Aorta (tissue), 5 donors: ENCODE results near the gene ENHO. TPM values are rescaled to one million over a fixed set of nuclear protein-coding genes. Genes with fewer than 3 reads are reported as not detected.
"Not testable (repeated sequence)": the region's sequence is repeated elsewhere in the genome, so short reads cannot be mapped to it uniquely, and the experiment has no call there.

Experiments
- ATAC-seq: fragments of 200-7000 bp; cut with Tn5 transposase; one replicate; pipeline ENCODE4 v1.9.1; 2022; ENCODE audit warnings: moderate library complexity; ENCODE audit not compliant: low FRiP score
- DNase-seq, 2 donors: peaks; one replicate each; pipeline ENCODE4 v3.0.0-alpha.2; 2020
- H3K27ac ChIP-seq, 2 donors: one replicate each; pipeline ENCODE4 v1.5.1; 2013; ENCODE audit warnings: low read length in 2 of 2, mild to moderate bottlenecking in 2 of 2, moderate library complexity in 2 of 2, control low read depth in 1 of 2, inconsistent platforms in 1 of 2, low read depth in 1 of 2
- H3K27me3 ChIP-seq, 2 donors: one replicate each; pipeline ENCODE4 v1.6.1; 2013; ENCODE audit warnings: control low read depth in 1 of 2, low read length in 1 of 2, mild to moderate bottlenecking in 1 of 2, moderate library complexity in 1 of 2; ENCODE audit not compliant: insufficient read depth in 2 of 2, control insufficient read depth in 1 of 2
- H3K36me3 ChIP-seq, 2 donors: one replicate each; pipeline ENCODE4 v1.6.1; 2013; ENCODE audit warnings: control low read depth in 1 of 2, low read length in 1 of 2, mild to moderate bottlenecking in 1 of 2; ENCODE audit not compliant: insufficient read depth in 2 of 2, control insufficient read depth in 1 of 2
- H3K4me1 ChIP-seq, 2 donors: one replicate each; pipeline ENCODE4 v1.6.1; 2013; ENCODE audit warnings: low read length in 2 of 2, control low read depth in 1 of 2, mild to moderate bottlenecking in 1 of 2, moderate library complexity in 1 of 2; ENCODE audit not compliant: insufficient read depth in 2 of 2, control insufficient read depth in 1 of 2
- H3K4me3 ChIP-seq, 2 donors: one replicate each; pipeline ENCODE4 v1.5.1; 2013; ENCODE audit warnings: low read length in 2 of 2, control low read depth in 1 of 2, mild to moderate bottlenecking in 1 of 2
- H3K9me3 ChIP-seq: one replicate; pipeline ENCODE4 v1.6.1; 2013; ENCODE audit warnings: mild to moderate bottlenecking, low read length; ENCODE audit not compliant: control insufficient read depth
- WGBS, 2 donors: extraction: QIAGEN DNeasy Blood & Tissue Kit; methylation state at CpG; one replicate each; pipeline ENCODE4 v1.1.7; 2013; 5-methylcytosine and 5-hydroxymethylcytosine counted together
- intact Hi-C, 2 donors: fragments of 100-400 bp; cut with DNase I; formaldehyde crosslinking; loops; one replicate each; pipeline versions ENCODE4 v1.14.2 to v1.15.0; 2022
- polyA plus RNA-seq, 2 donors: library from polyadenylated mRNA; stranded (reverse); fragments of 200-250 nt; gene quantifications; one replicate each; pipeline ENCODE4 v1.2.3, GENCODE V29; 2013
- total RNA-seq, 2 donors: library from RNA; stranded (reverse); fragmentation: NEBNext Ultra II Directional; extraction: Animal tissue kit (Norgen Biotek cat#: 25700); gene quantifications; one replicate each; pipeline ENCODE4 v1.2.1, GENCODE V29; 2021
- donor health status: healthy with polysubstance abuse.
- donor health status: Bipolar disorder and iron deficiency.
- donor health status: DM: no; HTN: no; CAD: no.
- donor health status: DM: no; HTN: no; CAD: no.
- donor health status: DM: yes; HTN: yes; CAD: no.

ENHO gene
- total and polyA plus RNA-seq, 4 donors = not detected

DNA sequence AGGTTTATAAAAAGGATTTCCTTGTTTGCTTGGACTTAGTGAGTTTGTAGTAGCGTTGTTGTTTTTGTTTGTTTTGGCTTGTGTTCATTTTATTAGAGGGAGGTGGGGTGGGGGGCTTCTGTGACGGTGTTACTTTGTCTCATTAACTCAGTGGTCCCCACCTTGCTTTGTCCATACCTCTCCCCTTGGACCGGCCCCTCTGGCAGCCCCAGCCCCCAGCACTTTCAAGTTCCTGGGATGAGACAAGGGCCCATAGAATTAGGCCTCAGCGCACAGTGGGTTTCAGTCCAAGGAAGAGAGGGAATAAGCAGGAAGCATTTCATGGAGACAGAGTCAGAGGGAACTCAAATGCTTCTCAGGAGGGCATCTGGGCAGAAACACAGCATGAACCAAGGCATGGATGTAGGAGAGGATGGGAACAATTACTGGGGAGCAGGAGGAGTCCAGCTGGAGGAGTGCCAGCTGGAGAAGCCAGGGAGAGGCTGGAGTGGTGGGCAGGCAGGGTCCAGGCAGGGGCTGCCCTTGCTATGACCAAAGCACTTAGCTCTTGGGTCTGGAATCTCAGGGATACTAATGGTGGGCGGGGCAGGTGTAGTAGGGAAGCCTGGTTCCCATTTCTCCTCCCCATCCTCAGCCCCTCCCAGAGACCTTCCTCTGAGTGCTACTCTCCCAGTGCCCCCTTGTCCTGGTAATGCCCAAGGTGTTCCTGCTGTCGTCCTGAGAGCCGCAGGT, 23.5 kb upstream of the ENHO start:
- no peaks in the 10 kb centered on the region for H3K27me3 ChIP-seq
- DNase-seq (no peak), ATAC-seq (no peak)
- H3K9me3 ChIP-seq = peaks cover 1% of the 10 kb centered on the region
- 82 to 85% methylated on average over 7 of the region's 7 CpGs for WGBS, 2 donors
- intact Hi-C loops = loop anchor here in 1 of 2 donors (2.0 kb wide), 1 partner anchor 45 kb away; no protein-coding TSS in a partner anchor
- no peak overlapping the region for H3K27ac ChIP-seq
- H3K36me3 ChIP-seq = no peaks in the 10 kb centered on the region
- H3K4me3 ChIP-seq = no peak overlapping the region
- H3K4me1 ChIP-seq = no peaks in the 10 kb centered on the region

DNA sequence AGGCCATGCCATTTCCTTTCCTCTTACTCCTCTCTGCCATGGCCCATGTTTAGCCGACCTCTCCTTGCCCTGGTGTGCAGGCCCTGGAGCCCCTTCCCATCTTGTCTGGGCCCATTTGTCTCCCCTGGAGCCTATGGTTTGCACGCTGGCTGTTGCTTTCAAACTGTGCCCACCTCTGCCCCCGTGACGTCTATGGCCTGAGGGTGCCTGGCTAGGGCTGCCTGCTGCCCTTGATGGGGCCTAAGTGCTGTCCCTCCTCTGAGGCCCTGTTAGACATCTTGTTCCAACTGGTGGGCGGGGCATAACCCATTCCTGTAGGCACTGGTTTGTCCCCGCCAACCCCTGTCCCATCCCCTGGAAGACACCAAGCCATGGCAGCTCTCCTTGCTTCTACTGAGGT, 22.7 kb upstream of the ENHO start:
- 85% methylated on average over 6 of the region's 6 CpGs for WGBS, 2 donors
- Histone ChIP-seq H3K4me1 (no peaks in the 10 kb centered on the region), H3K9me3 (peaks cover 1% of the 10 kb centered on the region), H3K27me3 (no peaks in the 10 kb centered on the region), H3K36me3 (no peaks in the 10 kb centered on the region), H3K27ac (no peak overlapping the region), H3K4me3 (no peak overlapping the region)
- peak in 1 of 2 donors; percentile 60 for DNase-seq
- ATAC-seq = no peak
- intact Hi-C loops = no loop called here

DNA sequence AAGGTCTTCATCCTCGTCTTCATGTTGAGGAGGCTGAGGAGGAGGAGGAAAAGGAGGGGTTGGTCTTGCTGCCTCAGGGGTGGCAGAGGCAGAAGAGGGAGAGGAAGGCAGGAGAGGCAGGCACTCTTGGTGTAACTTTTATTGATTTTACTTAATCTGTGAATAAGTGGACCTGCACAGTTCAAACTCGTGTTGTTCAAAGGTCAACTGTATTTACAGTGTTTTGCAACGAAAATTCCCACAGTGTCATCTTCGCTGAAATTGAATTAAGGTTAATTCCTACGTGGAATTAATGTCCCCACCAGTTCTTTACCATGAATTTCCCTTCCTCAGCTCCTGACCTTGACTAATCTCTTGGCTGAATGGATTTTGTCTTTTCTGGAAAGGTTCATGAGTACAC, 21.2 kb upstream of the ENHO start:
- H3K4me1 ChIP-seq = no peaks in the 10 kb centered on the region
- intact Hi-C loops = no loop called here
- H3K36me3 ChIP-seq = no peaks in the 10 kb centered on the region
- ATAC-seq = no peak
- 58 to 63% methylated on average over 5 of the region's 5 CpGs for WGBS, 2 donors
- H3K27ac ChIP-seq = no peak overlapping the region
- no peak overlapping the region for H3K4me3 ChIP-seq
- H3K9me3 ChIP-seq = peaks cover 1% of the 10 kb centered on the region
- H3K27me3 ChIP-seq = no peaks in the 10 kb centered on the region
- DNase-seq = no peak

DNA sequence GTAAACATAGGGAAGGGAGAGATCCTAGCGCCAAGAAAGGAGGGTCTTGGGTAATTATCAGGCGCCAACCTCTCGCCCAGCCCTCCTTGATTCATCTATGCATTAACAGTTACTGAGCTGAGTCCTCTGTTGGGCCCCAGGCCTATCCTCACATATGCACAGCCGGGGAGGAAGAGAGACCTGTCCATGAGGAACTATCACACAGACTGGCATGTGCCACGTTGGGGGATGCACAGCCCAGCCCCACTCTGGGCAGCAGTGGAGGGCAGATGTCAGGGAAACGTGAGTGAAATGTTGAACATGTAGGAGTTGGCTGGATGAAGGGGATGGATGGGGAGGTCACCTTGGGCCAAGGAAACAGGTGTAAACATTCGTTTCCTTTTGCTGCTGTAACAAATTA, 18.8 kb upstream of the ENHO start:
- no peak for ATAC-seq
- 84% methylated on average over 7 of the region's 7 CpGs for WGBS, 2 donors
- intact Hi-C loops = no loop called here
- Histone ChIP-seq H3K9me3 (peaks cover 1% of the 10 kb centered on the region), H3K27ac (no peak overlapping the region), H3K27me3 (no peaks in the 10 kb centered on the region), H3K36me3 (no peaks in the 10 kb centered on the region), H3K4me3 (no peak overlapping the region), H3K4me1 (no peaks in the 10 kb centered on the region)
- DNase-seq = no peak

DNA sequence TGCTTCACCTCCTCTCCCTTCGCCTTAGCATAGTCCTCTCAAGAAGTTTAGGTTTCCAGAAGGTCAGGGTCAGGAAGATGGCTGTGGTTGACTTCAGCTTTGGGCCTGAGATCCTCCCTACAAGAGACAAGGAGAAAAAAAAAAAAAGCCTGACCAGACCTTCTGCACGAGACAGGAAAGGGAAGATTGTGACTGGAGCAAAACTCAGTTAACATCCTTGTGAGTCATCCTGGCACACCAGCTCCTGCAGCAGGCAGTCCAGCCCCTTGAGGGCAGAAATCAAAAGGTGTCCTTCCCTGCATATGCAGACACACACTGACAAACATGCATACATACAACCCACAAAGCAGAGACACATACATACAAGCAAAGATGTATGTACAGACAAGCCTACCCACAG, 18.0 kb upstream of the ENHO start:
- no peak overlapping the region for H3K27ac ChIP-seq
- no peaks in the 10 kb centered on the region for H3K4me1 ChIP-seq
- DNase-seq = no peak
- no peaks in the 10 kb centered on the region for H3K36me3 ChIP-seq
- intact Hi-C loops = no loop called here
- no peak overlapping the region for H3K4me3 ChIP-seq
- no peak for ATAC-seq
- H3K27me3 ChIP-seq = no peaks in the 10 kb centered on the region
- H3K9me3 ChIP-seq = peaks cover 1% of the 10 kb centered on the region
- 65 to 68% methylated on average over 2 of the region's 2 CpGs for WGBS, 2 donors

DNA sequence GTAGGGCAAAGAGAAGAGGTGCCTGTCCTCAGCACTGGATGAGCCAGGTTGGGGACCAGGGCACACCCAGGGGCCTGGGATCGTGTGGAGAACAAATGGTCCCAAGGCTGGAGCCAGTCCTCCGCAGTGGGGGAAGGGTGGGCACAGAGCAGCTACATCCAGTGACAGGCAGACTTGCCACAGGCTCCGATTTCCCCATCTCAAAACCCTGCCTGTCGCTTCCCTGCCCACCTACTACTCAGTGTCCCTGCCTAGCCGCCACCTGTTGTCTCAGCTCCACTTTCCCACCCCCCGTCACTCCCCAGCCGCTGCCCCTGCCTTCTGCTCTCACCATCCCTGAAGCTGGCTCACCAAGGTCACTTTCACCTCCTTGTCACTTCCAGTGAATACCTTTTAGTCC, 13.9 kb upstream of the ENHO start:
- intact Hi-C loops = no loop called here
- H3K27me3 ChIP-seq = no peaks in the 10 kb centered on the region
- DNase-seq (no peak), ATAC-seq (no peak)
- H3K36me3 ChIP-seq = no peaks in the 10 kb centered on the region
- H3K9me3 ChIP-seq = no peaks in the 10 kb centered on the region
- 30 to 44% methylated on average over 7 of the region's 7 CpGs for WGBS, 2 donors
- H3K4me3 ChIP-seq = no peak overlapping the region
- no peak overlapping the region for H3K27ac ChIP-seq
- H3K4me1 ChIP-seq = no peaks in the 10 kb centered on the region

DNA sequence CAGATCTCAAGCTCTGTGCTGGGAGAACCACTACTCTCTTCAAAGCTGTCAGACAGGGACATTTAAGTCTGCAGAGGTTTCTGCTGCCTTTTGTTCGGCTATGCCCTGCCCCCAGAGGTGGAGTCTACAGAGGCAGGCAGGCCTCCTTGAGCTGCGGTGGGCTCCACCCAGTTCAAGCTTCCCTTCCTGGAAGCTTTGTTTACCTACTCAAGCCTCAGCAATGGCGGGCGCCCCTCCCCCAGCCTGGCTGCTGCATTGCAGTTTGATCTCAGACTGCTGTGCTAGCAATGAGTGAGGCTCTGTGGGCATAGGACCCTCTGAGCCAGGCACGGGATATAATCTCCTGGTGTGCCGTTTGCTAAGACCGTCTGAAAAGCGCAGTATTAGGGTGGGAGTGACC, 9.3 kb upstream of the ENHO start:
- ATAC-seq, H3K36me3 ChIP-seq, DNase-seq, H3K4me1 ChIP-seq, H3K4me3 ChIP-seq, H3K27ac ChIP-seq, H3K9me3 ChIP-seq, H3K27me3 ChIP-seq, intact Hi-C loops: not testable (repeated sequence)
- WGBS, 2 donors = 89 to 92% methylated on average over 7 to 8 of the region's 8 CpGs

DNA sequence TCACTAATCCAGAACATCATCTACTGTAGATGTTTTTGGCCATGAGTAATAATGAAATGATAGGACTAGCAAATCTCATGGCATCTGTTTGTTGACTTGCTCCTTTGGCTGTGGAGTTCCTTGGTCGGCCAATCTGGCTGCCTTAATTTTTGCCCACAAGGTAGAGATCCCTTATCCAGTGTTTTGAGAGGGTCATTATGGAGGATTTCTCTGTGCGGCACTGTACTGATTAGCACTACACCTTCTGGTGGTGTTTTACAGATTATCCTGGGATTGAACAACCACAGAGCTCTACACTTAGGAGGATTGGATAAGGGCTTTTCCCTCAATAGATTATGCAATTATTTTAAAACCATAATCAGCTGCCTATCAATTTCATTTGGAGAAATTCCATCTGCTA, 3.2 kb upstream of the ENHO start:
- H3K4me1 ChIP-seq = no peaks in the 10 kb centered on the region
- ATAC-seq = no peak
- H3K36me3 ChIP-seq = no peaks in the 10 kb centered on the region
- no peaks in the 10 kb centered on the region for H3K27me3 ChIP-seq
- H3K27ac ChIP-seq = no peak overlapping the region
- no peak for DNase-seq
- intact Hi-C loops = no loop called here
- H3K9me3 ChIP-seq = no peaks in the 10 kb centered on the region
- no peak overlapping the region for H3K4me3 ChIP-seq
- WGBS, 2 donors = 73 to 86% methylated on average over 2 of the region's 2 CpGs

DNA sequence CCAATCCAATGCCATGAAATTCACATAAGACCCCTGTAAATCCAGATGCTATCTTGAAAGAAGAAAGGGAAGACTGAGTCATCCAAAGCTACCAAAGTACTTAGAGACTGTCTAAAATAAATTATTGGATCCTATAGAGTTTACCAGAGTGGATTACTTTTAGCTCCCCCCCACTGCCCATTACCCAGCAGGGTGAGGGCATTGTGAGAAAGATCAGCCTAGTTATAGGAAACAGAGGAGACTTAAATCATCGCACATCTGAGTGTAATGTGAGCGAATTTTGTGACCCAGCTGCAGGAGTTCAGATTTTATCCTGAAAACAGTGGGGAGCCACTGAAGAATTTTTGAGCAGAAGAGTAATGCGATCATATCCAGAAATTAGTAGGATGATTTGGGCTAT, 1.6 kb upstream of the ENHO start:
- DNase-seq (no peak), ATAC-seq (no peak)
- Histone ChIP-seq H3K4me3 (no peak overlapping the region), H3K4me1 (no peaks in the 10 kb centered on the region), H3K36me3 (no peaks in the 10 kb centered on the region), H3K9me3 (no peaks in the 10 kb centered on the region), H3K27me3 (no peaks in the 10 kb centered on the region), H3K27ac (no peak overlapping the region)
- intact Hi-C loops = loop anchor here in 1 of 2 donors (5.0 kb wide), 1 partner anchor 67 kb away; the partner anchor contains the start of genes DNAI1 and FAM219A
- 78 to 84% methylated on average over 3 of the region's 3 CpGs for WGBS, 2 donors
